Measurements from ENCODE around the gene SLIT2. TPM values are rescaled to one million over a fixed set of nuclear protein-coding genes. Genes with fewer than 3 reads are reported as not detected.

Gene SLIT2
- not detected for total RNA-seq

- peak within 1 kb of the TSS in 1 of 2 donors; percentile 44 for H3K27ac Mint-ChIP-seq
- peaks cover 12 to 20% of the 10 kb centered on the region in 2 donors for H3K36me3 Mint-ChIP-seq
- H3K9me3 Mint-ChIP-seq, result peaks cover 1 to 3% of the 10 kb centered on the region in 2 donors
- peak; percentile 34 to 91 for ATAC-seq
- DNase-seq (ENCODE audit: low spot score in 2 of 2), result peak; percentile 18 to 39
These were observed at the start of gene SLIT2 for GRCh38 chr4:20251796-20252655. Gene SLIT2, plus strand, starts transcription at chr4:20251905. Its CDS starts 1,911 bp downstream, at chr4:20253816.

GRCh38 chr4:20203508-20203907 lies 48.2 kb upstream of the SLIT2 start:
- ATAC-seq, result no peak
- no peak overlapping the region for H3K27ac Mint-ChIP-seq
- no peak for DNase-seq (ENCODE audit: low spot score in 2 of 2)
- peaks cover 0 to 4% of the 10 kb centered on the region in 2 donors for H3K36me3 Mint-ChIP-seq
- H3K9me3 Mint-ChIP-seq, result peaks cover 0 to 7% of the 10 kb centered on the region in 2 donors

GRCh38 chr4:20217521-20217920 lies 34.2 kb upstream of the SLIT2 start:
- no peaks in the 10 kb centered on the region for H3K36me3 Mint-ChIP-seq
- DNase-seq (ENCODE audit: low spot score in 2 of 2), result no peak
- peaks cover 0 to 12% of the 10 kb centered on the region in 2 donors for H3K9me3 Mint-ChIP-seq
- no peak overlapping the region for H3K27ac Mint-ChIP-seq
- ATAC-seq, result no peak

GRCh38 chr4:20217951-20218350 lies 33.8 kb upstream of the SLIT2 start:
- Mint-ChIP-seq H3K27ac (no peak overlapping the region), H3K36me3 (no peaks in the 10 kb centered on the region), H3K9me3 (peaks cover 0 to 12% of the 10 kb centered on the region in 2 donors)
- DNase-seq (ENCODE audit: low spot score in 2 of 2) (no peak), ATAC-seq (no peak)

GRCh38 chr4:20219521-20219920 lies 32.2 kb upstream of the SLIT2 start:
- DNase-seq (ENCODE audit: low spot score in 2 of 2), result no peak
- peaks cover 0 to 5% of the 10 kb centered on the region in 2 donors for H3K36me3 Mint-ChIP-seq
- ATAC-seq, result no peak
- H3K27ac Mint-ChIP-seq, result no peak overlapping the region
- peaks cover 12 to 25% of the 10 kb centered on the region in 2 donors for H3K9me3 Mint-ChIP-seq

- H3K9me3 Mint-ChIP-seq, result peaks cover 5 to 8% of the 10 kb centered on the region in 2 donors
These were observed 13.7 kb upstream of the SLIT2 start for GRCh38 chr4:20237894-20238537.

GRCh38 chr4:20248155-20248558 lies 3.5 kb upstream of the SLIT2 start:
- DNase-seq (ENCODE audit: low spot score in 2 of 2), result no peak
- Mint-ChIP-seq H3K27ac (no peak overlapping the region), H3K9me3 (peaks cover 4 to 8% of the 10 kb centered on the region in 2 donors), H3K36me3 (peaks cover 4 to 14% of the 10 kb centered on the region in 2 donors)
- peak in 1 of 2 donors; percentile 23 for ATAC-seq

More at GRCh38 chr4:20237894-20238537, 13.7 kb upstream of the SLIT2 start:
- ATAC-seq (no peak), DNase-seq (ENCODE audit: low spot score in 2 of 2) (no peak)
- H3K36me3 Mint-ChIP-seq, result no peaks in the 10 kb centered on the region
- H3K27ac Mint-ChIP-seq, result no peak overlapping the region

- ATAC-seq (no peak), DNase-seq (ENCODE audit: low spot score in 2 of 2) (no peak)
- H3K27ac Mint-ChIP-seq, result no peak overlapping the region
- H3K9me3 Mint-ChIP-seq, result peaks cover 0 to 3% of the 10 kb centered on the region in 2 donors
- H3K36me3 Mint-ChIP-seq, result peaks cover 4 to 14% of the 10 kb centered on the region in 2 donors
These were observed 2.4 kb upstream of the SLIT2 start for GRCh38 chr4:20249333-20249732.

GRCh38 chr4:20251031-20251795 lies 492 bp upstream of the SLIT2 start:
- no peak overlapping the region for H3K27ac Mint-ChIP-seq
- H3K36me3 Mint-ChIP-seq, result peaks cover 12 to 20% of the 10 kb centered on the region in 2 donors
- DNase-seq (ENCODE audit: low spot score in 2 of 2) (no peak), ATAC-seq (no peak)
- H3K9me3 Mint-ChIP-seq, result peaks cover 3% of the 10 kb centered on the region in 2 donors

GRCh38 chr4:20252656-20253282 lies 1.1 kb downstream of the SLIT2 start:
- peak; percentile 5 to 41 for DNase-seq (ENCODE audit: low spot score in 2 of 2)
- no peak for ATAC-seq
- peaks cover 0 to 3% of the 10 kb centered on the region in 2 donors for H3K9me3 Mint-ChIP-seq
- peak overlapping the region in 1 of 2 donors; percentile 44 for H3K27ac Mint-ChIP-seq
- H3K36me3 Mint-ChIP-seq, result peaks cover 12 to 20% of the 10 kb centered on the region in 2 donors

GRCh38 chr4:20253283-20253734 lies 1.6 kb downstream of the SLIT2 start:
- ATAC-seq, result no peak
- no peak for DNase-seq (ENCODE audit: low spot score in 2 of 2)
- Mint-ChIP-seq H3K36me3 (peaks cover 12 to 20% of the 10 kb centered on the region in 2 donors), H3K27ac (no peak overlapping the region), H3K9me3 (peaks cover 0 to 3% of the 10 kb centered on the region in 2 donors)

GRCh38 chr4:20253735-20254409 lies 2.2 kb downstream of the SLIT2 start:
- peak overlapping the region in 1 of 2 donors; percentile 50 for H3K27ac Mint-ChIP-seq
- peak in 1 of 2 donors; percentile 41 for DNase-seq (ENCODE audit: low spot score in 2 of 2)
- no peak for ATAC-seq
- peaks cover 0 to 3% of the 10 kb centered on the region in 2 donors for H3K9me3 Mint-ChIP-seq
- peaks cover 12 to 20% of the 10 kb centered on the region in 2 donors for H3K36me3 Mint-ChIP-seq

- DNase-seq (ENCODE audit: low spot score in 2 of 2) (peak in 1 of 2 donors; percentile 45), ATAC-seq (no peak)
- Mint-ChIP-seq H3K27ac (no peak overlapping the region), H3K36me3 (peaks cover 12 to 20% of the 10 kb centered on the region in 2 donors), H3K9me3 (peaks cover 0 to 3% of the 10 kb centered on the region in 2 donors)
These were observed 3.0 kb downstream of the SLIT2 start for GRCh38 chr4:20254511-20255250.

- H3K27ac Mint-ChIP-seq, result no peak overlapping the region
- peaks cover 0 to 3% of the 10 kb centered on the region in 2 donors for H3K9me3 Mint-ChIP-seq
These were observed 3.5 kb downstream of the SLIT2 start for GRCh38 chr4:20255251-20255586.

GRCh38 chr4:20255823-20256222 lies 4.1 kb downstream of the SLIT2 start:
- no peak overlapping the region for H3K27ac Mint-ChIP-seq
- ATAC-seq, result no peak
- no peak for DNase-seq (ENCODE audit: low spot score in 2 of 2)
- H3K36me3 Mint-ChIP-seq, result peaks cover 12 to 14% of the 10 kb centered on the region in 2 donors
- H3K9me3 Mint-ChIP-seq, result peaks cover 0 to 5% of the 10 kb centered on the region in 2 donors

More at GRCh38 chr4:20255251-20255586, 3.5 kb downstream of the SLIT2 start:
- ATAC-seq (no peak), DNase-seq (ENCODE audit: low spot score in 2 of 2) (no peak)
- H3K36me3 Mint-ChIP-seq, result peaks cover 12 to 20% of the 10 kb centered on the region in 2 donors

Measured in activated naive CD4-positive, alpha-beta T cell treated with anti-CD3 and anti-CD28 coated beads, Interleukin-2, amount 50 U/mL, for 72 hours (primary cell).